Renal cortical epithelial cell (primary cell): ENCODE measurements around the gene FAM83C. TPM values are rescaled to one million over a fixed set of nuclear protein-coding genes. Genes with fewer than 3 reads are reported as not detected.

Experiments
- DNase-seq: peaks from one replicate; pipeline ENCODE4 v3.0.0-alpha.2; 2011; ENCODE audit warnings: low read depth
- total RNA-seq: library from RNA; depleted of rRNA; stranded (reverse); fragments of >200 nt; gene quantifications from 2 replicates; pipeline ENCODE4 v1.2.3, GENCODE V29; 2014

Gene FAM83C
- total RNA-seq, 1 donor from 2014 or later, result not detected

DNA sequence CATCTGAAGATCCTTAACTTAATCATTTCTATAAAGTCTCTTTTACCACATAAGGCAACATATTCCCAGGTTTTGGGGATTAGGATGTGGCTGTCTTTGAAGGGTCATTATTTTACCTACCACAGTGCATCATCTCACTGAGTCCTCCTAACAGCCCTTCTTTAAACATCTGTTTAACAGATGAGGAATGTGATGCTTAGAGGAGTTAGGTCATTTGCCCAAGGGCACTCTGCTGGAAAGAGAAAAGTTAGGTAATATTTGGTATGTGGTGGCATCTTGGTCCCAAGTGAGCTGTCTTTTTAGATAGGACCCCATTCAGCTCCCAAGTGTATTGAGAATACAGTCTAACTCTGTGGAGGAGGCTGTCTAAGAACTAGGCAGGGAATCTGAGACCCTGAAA lies 54.7 kb downstream of the FAM83C start:
- no peak for DNase-seq

DNA sequence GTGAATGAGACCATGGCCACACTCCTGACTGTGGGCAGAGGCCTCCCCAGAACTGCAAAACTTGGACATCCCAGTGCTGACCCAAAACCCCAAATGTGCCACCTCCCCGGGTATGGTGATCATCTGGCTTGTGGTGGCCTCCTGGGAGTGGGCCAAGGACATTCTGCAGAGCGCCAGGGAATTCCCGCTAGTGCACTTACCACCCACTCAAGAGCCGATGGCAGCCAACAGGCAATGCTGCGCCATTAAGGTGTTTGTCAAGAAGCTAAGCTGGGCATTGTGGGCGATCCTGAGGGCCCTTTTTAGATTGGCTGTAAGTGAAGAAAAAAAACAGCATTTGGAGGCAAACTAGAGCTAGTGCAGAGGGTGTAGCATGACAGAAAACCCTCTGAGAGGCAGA lies 56.3 kb downstream of the FAM83C start:
- DNase-seq, result no peak

Other genes with a start within 250 kb of the FAM83C start
- 82.0 and 93.3 TPM in 2 replicates for gene TRPC4AP, start 199.6 kb downstream of the FAM83C start, total RNA-seq
- gene EDEM2, start 145.1 kb downstream of the FAM83C start, total RNA-seq, result 51.9 and 78.1 TPM in 2 replicates
- gene PROCR, start 120.4 kb downstream of the FAM83C start, total RNA-seq, result 31.5 and 76.4 TPM in 2 replicates
- 46.4 and 64.1 TPM in 2 replicates for gene MMP24, start 65.7 kb downstream of the FAM83C start, total RNA-seq
- 0.69 and 11.1 TPM in 2 replicates for gene MMP24OS, start 14.3 kb downstream of the FAM83C start, total RNA-seq
- gene EIF6, start 7.7 kb downstream of the FAM83C start, total RNA-seq, result 199 and 503 TPM in 2 replicates
- gene UQCC1, start 119.5 kb upstream of the FAM83C start, total RNA-seq, result 24.3 and 49.3 TPM in 2 replicates
- gene GDF5, start 145.8 kb upstream of the FAM83C start, total RNA-seq, result 16.0 and 18.2 TPM in 2 replicates
- 22.7 and 66.0 TPM in 2 replicates for gene CEP250, start 163.2 kb upstream of the FAM83C start, total RNA-seq
- not detected in 2 replicates for gene C20orf173, start 237.2 kb upstream of the FAM83C start, total RNA-seq
- gene ERGIC3, start 249.7 kb upstream of the FAM83C start, total RNA-seq, result 477 and 539 TPM in 2 replicates